ENCODE results near the gene CHRM5. TPM values are rescaled to one million over a fixed set of nuclear protein-coding genes. Genes with fewer than 3 reads are reported as not detected.
"Not testable (repeated sequence)": the region's sequence is repeated elsewhere in the genome, so short reads cannot be mapped to it uniquely, and the experiment has no call there.

The CHRM5 gene
- total RNA-seq, 1 donor from 2014 or later: not detected

- Histone ChIP-seq H3K36me3 (no peaks in the 10 kb centered on the region), H3K27me3 (ENCODE audit: low read depth) (no peaks in the 10 kb centered on the region), H3K9me3 (no peaks in the 10 kb centered on the region), H3K4me3 (no peak overlapping the region), H3K27ac (no peak overlapping the region), H3K4me1 (peaks cover 11% of the 10 kb centered on the region)
- DNase-seq: no peak
- ATAC-seq: no peak
- TF ChIP-seq, protein P1, sequence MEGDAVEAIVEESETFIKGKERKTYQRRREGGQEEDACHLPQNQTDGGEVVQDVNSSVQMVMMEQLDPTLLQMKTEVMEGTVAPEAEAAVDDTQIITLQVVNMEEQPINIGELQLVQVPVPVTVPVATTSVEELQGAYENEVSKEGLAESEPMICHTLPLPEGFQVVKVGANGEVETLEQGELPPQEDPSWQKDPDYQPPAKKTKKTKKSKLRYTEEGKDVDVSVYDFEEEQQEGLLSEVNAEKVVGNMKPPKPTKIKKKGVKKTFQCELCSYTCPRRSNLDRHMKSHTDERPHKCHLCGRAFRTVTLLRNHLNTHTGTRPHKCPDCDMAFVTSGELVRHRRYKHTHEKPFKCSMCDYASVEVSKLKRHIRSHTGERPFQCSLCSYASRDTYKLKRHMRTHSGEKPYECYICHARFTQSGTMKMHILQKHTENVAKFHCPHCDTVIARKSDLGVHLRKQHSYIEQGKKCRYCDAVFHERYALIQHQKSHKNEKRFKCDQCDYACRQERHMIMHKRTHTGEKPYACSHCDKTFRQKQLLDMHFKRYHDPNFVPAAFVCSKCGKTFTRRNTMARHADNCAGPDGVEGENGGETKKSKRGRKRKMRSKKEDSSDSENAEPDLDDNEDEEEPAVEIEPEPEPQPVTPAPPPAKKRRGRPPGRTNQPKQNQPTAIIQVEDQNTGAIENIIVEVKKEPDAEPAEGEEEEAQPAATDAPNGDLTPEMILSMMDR (IDR thresholded peaks at IDR 0.05): no peak
- intact Hi-C loops (cut with DNase I): no loop called here
These were observed 75.1 kb downstream of the CHRM5 start for GRCh38 chr15:34043391-34043790.

DNA sequence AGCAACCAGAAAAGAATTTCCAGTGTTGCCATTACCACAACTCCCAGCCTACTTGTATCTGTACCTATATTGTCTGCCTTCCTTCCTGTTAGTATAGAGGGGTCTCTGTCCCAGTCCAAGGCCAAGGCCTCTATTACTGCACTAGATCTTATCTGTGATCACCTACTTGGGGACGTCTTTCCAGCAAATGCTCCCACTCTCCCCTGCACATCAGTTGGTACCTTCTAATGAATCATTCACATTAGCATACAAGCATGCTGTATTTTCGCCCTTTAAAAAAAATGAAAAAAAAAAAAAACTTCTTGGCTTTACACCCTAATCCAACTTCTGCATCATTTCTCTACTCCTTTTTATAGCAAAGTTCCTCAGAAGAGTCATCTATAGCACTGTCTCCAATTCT, 75.5 kb downstream of the CHRM5 start:
- no peaks in the 10 kb centered on the region for H3K36me3 ChIP-seq
- peaks cover 11% of the 10 kb centered on the region for H3K4me1 ChIP-seq
- no peak overlapping the region for H3K4me3 ChIP-seq
- intact Hi-C loops (cut with DNase I): no loop called here
- ATAC-seq (no peak), DNase-seq (no peak)
- H3K27ac ChIP-seq: no peak overlapping the region
- no peaks in the 10 kb centered on the region for H3K27me3 ChIP-seq (ENCODE audit: low read depth)
- TF ChIP-seq, protein P1 (IDR thresholded peaks at IDR 0.05): no peak
- H3K9me3 ChIP-seq: no peaks in the 10 kb centered on the region

- DNase-seq (no peak), ATAC-seq (no peak)
- Histone ChIP-seq H3K9me3 (peaks cover 12% of the 10 kb centered on the region), H3K36me3 (no peaks in the 10 kb centered on the region), H3K4me1 (no peaks in the 10 kb centered on the region), H3K27me3 (ENCODE audit: low read depth) (no peaks in the 10 kb centered on the region), H3K4me3 (no peak overlapping the region), H3K27ac (no peak overlapping the region)
- TF ChIP-seq, protein P1 (IDR thresholded peaks at IDR 0.05): no peak
- intact Hi-C loops (cut with DNase I): no loop called here
These were observed 78.3 kb downstream of the CHRM5 start for GRCh38 chr15:34046471-34047145.

GRCh38 chr15:34047893-34048775, 79.8 kb downstream of the CHRM5 start:
- Histone ChIP-seq H3K36me3 (no peaks in the 10 kb centered on the region), H3K9me3 (peaks cover 12% of the 10 kb centered on the region)
- intact Hi-C loops (cut with DNase I): no loop called here

DNA sequence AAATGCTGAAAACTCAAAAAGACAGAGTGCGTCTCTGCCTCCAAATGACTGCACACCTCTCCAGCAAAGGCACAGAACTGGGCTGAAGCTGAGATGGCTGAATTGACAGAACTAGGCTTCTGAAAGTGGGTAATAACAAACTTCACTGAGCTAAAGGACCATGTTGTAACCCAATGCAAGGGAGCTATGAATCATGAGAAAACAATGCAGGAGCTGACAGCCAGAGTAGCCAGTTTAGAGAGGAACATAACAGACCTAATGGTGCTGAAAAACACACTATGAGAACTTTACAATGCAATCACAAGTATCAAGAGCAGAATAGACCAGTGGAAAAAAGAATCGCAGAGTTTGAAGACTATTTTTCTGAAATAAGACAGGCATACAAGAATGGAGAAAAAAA, 80.8 kb downstream of the CHRM5 start:
- DNase-seq (no peak), ATAC-seq (no peak)

More at GRCh38 chr15:34047893-34048775, 79.8 kb downstream of the CHRM5 start:
- Histone ChIP-seq H3K4me3 (no peak overlapping the region), H3K27me3 (ENCODE audit: low read depth) (no peaks in the 10 kb centered on the region), H3K4me1 (no peaks in the 10 kb centered on the region), H3K27ac (no peak overlapping the region)
- DNase-seq (no peak), ATAC-seq (no peak)
- TF ChIP-seq, protein P1 (IDR thresholded peaks at IDR 0.05): no peak

DNA sequence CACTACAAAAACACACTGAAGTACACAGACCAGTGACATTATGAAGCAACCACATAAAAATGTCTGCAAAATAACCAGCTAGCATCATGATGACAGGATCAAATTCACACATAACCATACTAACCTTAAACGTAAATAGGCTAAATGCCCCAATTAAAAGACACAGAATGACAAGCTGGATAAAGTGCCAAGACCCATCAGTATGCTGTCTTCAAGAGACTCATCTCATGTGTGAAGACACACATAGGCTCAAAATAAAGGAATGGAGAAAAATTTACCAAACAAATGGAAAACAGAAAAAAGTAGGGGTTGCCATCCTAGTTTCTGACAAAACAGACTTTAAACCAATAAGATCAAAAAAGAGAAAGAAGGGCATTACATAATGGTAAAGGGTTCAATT, 82.1 kb downstream of the CHRM5 start:
- H3K27me3 ChIP-seq (ENCODE audit: low read depth); intact Hi-C loops (cut with DNase I); H3K4me1 ChIP-seq; H3K4me3 ChIP-seq; H3K27ac ChIP-seq; DNase-seq; ATAC-seq; H3K36me3 ChIP-seq: not testable (repeated sequence)
- H3K9me3 ChIP-seq: peaks cover 12% of the 10 kb centered on the region

More for the DNA sequence above, 80.8 kb downstream of the CHRM5 start:
- no peak overlapping the region for H3K27ac ChIP-seq
- no peak overlapping the region for H3K4me3 ChIP-seq
- H3K9me3 ChIP-seq: peaks cover 12% of the 10 kb centered on the region
- TF ChIP-seq, protein P1 (IDR thresholded peaks at IDR 0.05): no peak
- no peaks in the 10 kb centered on the region for H3K36me3 ChIP-seq
- no peaks in the 10 kb centered on the region for H3K27me3 ChIP-seq (ENCODE audit: low read depth)
- no peaks in the 10 kb centered on the region for H3K4me1 ChIP-seq
- intact Hi-C loops (cut with DNase I): no loop called here
